Measurements from ENCODE around the gene RAB27A. TPM values are rescaled to one million over a fixed set of nuclear protein-coding genes. Genes with fewer than 3 reads are reported as not detected.

RAB27A gene
- total and polyA plus RNA-seq, 2 of the 13 experiments (the other 11 are each of a cell fraction or from before 2014, with no cell fraction given): 3.4 to 8.1 TPM

- TF ChIP-seq HIC2 (CRISPR knock-in tag; IDR thresholded peaks at IDR 0.05; ENCODE audit: low read depth): no peak
- no peak for TF ChIP-seq KMT2B (CRISPR knock-in tag; IDR thresholded peaks at IDR 0.05)
- no peak for TF ChIP-seq ZBTB20 (CRISPR knock-in tag; IDR thresholded peaks at IDR 0.05; ENCODE audit: borderline replicate concordance, low read depth)
- no peak for TF ChIP-seq ZNF724P (CRISPR knock-in tag; IDR thresholded peaks at IDR 0.05; ENCODE audit: borderline replicate concordance)
- TF ChIP-seq, protein P1, sequence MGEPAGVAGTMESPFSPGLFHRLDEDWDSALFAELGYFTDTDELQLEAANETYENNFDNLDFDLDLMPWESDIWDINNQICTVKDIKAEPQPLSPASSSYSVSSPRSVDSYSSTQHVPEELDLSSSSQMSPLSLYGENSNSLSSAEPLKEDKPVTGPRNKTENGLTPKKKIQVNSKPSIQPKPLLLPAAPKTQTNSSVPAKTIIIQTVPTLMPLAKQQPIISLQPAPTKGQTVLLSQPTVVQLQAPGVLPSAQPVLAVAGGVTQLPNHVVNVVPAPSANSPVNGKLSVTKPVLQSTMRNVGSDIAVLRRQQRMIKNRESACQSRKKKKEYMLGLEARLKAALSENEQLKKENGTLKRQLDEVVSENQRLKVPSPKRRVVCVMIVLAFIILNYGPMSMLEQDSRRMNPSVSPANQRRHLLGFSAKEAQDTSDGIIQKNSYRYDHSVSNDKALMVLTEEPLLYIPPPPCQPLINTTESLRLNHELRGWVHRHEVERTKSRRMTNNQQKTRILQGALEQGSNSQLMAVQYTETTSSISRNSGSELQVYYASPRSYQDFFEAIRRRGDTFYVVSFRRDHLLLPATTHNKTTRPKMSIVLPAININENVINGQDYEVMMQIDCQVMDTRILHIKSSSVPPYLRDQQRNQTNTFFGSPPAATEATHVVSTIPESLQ (CRISPR knock-in tag; conservative IDR thresholded peaks at IDR 0.05): no peak
- TF ChIP-seq ZNF572 (CRISPR knock-in tag; IDR thresholded peaks at IDR 0.05): no peak
- TF ChIP-seq, protein P2, sequence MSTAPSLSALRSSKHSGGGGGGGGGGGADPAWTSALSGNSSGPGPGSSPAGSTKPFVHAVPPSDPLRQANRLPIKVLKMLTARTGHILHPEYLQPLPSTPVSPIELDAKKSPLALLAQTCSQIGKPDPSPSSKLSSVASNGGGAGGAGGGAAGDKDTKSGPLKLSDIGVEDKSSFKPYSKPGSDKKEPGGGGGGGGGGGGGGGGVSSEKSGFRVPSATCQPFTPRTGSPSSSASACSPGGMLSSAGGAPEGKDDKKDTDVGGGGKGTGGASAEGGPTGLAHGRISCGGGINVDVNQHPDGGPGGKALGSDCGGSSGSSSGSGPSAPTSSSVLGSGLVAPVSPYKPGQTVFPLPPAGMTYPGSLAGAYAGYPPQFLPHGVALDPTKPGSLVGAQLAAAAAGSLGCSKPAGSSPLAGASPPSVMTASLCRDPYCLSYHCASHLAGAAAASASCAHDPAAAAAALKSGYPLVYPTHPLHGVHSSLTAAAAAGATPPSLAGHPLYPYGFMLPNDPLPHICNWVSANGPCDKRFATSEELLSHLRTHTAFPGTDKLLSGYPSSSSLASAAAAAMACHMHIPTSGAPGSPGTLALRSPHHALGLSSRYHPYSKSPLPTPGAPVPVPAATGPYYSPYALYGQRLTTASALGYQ (CRISPR knock-in tag; IDR thresholded peaks at IDR 0.05): no peak
- TF ChIP-seq, protein P3, sequence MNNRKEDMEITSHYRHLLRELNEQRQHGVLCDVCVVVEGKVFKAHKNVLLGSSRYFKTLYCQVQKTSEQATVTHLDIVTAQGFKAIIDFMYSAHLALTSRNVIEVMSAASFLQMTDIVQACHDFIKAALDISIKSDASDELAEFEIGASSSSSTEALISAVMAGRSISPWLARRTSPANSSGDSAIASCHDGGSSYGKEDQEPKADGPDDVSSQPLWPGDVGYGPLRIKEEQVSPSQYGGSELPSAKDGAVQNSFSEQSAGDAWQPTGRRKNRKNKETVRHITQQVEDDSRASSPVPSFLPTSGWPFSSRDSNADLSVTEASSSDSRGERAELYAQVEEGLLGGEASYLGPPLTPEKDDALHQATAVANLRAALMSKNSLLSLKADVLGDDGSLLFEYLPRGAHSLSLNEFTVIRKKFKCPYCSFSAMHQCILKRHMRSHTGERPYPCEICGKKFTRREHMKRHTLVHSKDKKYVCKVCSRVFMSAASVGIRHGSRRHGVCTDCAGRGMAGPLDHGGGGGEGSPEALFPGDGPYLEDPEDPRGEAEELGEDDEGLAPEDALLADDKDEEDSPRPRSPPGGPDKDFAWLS (CRISPR knock-in tag; IDR thresholded peaks at IDR 0.05; ENCODE audit: borderline replicate concordance): no peak
- TF ChIP-seq SIN3B (IDR thresholded peaks at IDR 0.05; ENCODE audit: low read length): no peak
These were observed 49.4 kb downstream of the RAB27A start (continued) for GRCh38 chr15:55240125-55240760.
